GM21619 (cell line): ENCODE measurements around the gene EIF5A.

Source experiments
- ATAC-seq: cut with Tn5 transposase; IDR thresholded peaks from one replicate; pipeline ENCODE4 v1.9.1; 2021; ENCODE audit not compliant: unreplicated experiment

The EIF5A gene

GRCh38 chr17:7313088-7313889, 5.9 kb downstream of the EIF5A start:
- no peak for ATAC-seq

DNA sequence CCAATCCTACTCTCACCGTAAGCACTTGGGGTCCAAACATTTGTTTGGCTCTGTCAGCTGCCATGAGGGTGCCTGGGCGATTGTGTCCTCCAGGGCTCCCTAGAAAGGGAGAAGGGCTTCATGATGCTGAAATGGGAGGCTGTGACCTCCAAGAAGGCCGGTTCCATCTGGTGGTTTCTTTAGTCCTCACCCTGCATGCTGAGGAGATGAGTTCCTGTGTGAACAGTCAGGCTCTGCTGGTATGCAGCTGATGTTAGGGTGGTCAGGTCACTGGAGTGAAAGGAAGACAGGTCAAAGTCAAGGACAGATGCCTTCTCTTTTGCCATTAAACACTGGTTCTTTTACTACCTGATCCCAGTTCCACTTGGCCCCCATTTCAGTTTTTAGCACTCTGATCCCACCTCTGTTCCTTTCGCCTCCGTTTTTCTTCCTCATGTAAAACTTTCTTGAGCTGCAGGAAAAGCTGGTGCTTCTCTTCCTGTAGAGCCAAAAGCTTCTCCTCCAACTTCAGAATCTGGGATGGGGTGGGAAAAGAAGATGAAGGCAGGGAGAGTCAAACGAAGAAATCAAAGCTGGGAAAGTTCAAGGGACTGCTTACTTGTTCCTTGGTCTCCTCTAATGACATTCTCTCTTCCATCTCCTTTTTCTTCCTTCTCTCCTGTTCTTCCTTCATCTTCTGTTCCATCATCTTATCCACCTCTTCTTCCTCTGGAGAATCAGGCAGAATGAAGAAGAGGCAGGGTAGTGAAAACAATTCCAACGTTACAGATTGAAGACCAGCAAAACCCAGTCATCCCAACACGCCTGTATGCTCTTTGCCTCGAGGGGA, 6.7 kb downstream of the EIF5A start:
- ATAC-seq: no peak

- peak; percentile 72 for ATAC-seq
These were observed 7.5 kb downstream of the EIF5A start, which contains the start of gene GPS2 for GRCh38 chr17:7314719-7315569. GPS2 (minus strand) TSS chr17:7315360; CDS start chr17:7315052, 308 bp downstream.

- no peak for ATAC-seq
These were observed 8.3 kb downstream of the EIF5A start for GRCh38 chr17:7315570-7316235.

GRCh38 chr17:7317161-7317803, 9.9 kb downstream of the EIF5A start:
- no peak for ATAC-seq

DNA sequence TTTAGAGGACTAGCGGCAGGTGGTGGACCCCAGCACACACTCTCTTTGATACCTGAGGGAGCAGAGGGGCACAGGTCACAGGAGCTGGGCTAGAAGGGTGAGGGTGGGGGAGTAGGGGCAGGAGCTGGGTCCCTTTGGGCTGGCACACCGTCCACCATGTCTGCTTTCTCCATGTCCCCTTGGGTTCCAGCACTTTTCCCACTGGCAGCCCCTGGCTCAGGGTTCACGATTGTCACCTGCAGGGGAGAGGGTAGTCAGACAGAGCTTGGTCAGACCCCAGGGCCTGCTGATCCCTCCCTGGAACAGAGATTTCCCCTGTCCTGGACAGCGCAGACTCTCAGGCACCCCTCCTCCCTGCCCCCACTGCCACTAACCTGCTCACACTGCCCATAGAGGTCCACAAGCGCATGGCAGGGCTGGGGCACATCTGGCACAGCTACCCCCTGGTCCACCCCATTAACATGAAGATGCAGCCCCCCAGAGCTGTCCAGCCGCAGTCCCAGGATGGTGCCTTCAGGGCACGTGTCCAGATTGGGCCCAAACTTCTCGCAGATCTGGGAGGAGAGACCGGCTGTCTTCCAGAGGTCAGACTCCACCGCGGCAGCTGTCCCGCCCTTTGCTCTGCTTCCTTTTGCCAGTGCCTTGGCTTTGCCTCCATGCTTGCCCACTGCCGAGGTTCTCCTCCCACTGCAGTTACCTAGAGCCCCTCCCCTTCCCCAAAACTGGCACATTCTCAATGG, 10.9 kb downstream of the EIF5A start:
- no peak for ATAC-seq

DNA sequence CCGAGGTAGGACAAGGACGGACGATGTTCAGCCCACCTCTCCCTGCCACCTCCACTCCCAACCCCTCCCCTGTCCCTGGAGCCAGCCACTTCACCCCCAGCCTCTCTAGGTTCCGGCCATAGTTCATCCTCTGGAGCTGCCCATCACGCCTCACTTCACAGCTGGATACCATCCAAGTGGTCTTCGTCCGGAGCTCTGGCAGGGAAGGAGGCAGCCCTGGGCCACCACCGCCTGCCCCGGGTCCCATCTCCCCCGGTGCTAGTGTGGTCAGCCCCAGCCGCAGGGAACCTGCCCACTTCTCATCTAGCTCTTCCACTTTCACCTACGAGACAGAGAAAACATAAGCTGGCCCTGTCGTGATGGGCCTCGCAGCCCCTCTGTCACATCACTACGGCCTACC, 14.0 kb downstream of the EIF5A start:
- ATAC-seq: no peak

- no peak for ATAC-seq
These were observed 15.2 kb downstream of the EIF5A start for GRCh38 chr17:7322520-7323194.

DNA sequence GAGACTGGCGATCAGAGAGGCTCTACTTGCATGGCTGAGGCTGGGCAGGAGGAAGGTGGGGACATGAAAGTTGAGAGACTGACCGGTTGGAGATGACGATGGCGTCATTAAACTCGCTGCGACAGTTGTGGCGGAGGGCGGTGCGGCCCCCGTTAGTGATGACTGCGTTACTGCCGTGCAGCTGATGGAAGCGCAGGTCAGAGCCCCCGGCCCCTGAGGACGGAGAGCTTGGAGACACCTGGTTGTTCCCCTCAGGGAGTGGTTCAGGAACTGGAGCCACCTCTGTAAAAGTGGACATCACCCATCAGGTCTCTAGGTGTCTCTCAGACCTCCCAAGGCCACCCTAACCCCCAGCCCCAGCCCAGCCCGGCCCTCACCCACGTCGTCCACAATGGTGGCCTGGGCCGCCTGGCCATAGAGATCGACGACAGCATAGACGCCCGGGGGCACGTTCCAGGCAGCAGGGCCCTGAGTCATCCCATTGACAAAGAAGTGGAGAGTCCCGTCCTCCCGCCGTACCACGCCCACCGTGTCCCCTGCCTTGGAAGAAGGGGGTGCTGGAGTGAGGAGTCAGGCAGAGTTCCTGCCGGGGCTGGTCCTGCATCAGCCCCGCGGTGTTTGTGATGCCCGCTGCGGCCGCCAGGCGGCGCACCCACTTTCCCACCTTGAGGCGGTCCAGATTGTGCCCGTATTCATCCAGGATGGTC, 16.5 kb downstream of the EIF5A start:
- no peak for ATAC-seq

GRCh38 chr17:7324438-7324779, 17.0 kb downstream of the EIF5A start:
- ATAC-seq: no peak

- no peak for ATAC-seq
These were observed 17.7 kb downstream of the EIF5A start for GRCh38 chr17:7325031-7325528.

DNA sequence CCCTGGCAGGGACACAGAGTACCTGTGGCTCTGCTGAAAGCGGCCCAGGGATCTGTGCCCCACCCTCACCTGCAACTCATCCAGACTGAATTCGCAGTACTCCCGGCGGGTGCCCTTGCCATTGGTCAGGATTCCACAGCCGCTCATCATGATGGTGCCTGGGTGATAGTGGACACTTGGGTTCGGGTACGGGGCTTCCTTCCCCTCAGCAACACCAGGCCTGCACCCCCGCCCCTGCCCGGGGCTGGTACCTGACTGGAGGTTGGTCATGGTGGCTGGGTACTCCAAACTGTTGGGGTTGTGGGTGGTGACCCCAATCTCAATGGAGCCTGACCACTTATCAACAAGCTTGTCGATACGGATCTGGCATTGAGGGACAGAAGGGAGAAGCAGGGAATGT, 18.8 kb downstream of the EIF5A start:
- no peak for ATAC-seq

DNA sequence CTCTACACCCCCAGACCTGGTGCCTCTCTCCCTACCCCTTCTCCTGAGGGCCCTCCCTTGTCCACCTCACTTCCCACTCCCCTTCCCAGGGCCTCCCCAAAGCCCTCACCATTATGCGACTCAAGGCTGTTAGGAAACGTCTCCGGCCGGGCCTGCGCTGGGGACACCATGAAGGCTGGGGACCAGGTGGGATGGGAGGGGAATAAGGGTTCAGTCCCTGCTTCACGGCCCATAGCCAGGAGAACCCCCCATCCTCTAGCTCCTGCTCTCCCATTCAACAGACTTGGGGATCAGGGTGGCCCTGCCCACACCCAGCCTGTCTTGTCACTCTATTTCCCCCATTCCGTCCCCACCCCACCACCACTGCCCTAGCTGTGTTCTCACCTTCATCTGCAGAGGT, 19.6 kb downstream of the EIF5A start:
- no peak for ATAC-seq

DNA sequence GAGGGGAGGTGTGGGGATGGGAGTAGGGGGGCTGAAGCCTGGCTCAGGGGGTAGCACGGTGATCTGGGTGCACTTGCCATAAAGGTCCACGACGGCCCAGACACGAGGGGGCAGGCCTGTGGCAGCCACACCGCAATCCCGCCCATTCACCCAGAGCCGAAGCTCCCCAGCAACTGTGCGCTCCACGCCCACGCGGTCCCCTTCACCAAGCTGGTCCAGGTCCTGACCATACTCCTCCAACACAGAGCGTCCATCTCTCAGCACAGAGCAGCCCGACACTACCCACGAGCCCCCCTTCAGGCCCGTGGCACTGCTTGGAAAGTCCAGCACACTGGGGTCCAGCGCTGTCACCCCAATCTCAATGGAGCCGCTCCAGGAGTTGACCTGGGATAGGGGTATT, 20.1 kb downstream of the EIF5A start:
- no peak for ATAC-seq

DNA sequence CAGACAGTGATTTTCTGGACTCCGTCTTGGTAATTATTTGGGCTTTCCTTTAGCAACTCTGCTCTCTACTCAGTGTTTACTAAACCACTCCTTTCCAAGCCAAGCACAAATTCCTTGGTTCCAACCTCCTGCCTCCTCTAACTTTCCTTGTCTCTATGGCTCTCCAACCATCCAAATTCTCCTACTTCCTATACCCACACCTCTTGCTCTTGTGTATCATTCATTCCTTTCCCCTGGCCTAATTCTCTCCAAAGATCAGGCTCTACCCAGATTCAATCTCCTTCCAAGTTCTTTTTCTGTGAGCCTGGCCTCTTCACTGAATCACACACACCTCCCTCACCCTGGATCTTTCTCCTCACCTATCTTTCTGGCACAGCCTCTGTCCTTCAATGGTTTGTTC, 20.6 kb downstream of the EIF5A start:
- no peak for ATAC-seq

DNA sequence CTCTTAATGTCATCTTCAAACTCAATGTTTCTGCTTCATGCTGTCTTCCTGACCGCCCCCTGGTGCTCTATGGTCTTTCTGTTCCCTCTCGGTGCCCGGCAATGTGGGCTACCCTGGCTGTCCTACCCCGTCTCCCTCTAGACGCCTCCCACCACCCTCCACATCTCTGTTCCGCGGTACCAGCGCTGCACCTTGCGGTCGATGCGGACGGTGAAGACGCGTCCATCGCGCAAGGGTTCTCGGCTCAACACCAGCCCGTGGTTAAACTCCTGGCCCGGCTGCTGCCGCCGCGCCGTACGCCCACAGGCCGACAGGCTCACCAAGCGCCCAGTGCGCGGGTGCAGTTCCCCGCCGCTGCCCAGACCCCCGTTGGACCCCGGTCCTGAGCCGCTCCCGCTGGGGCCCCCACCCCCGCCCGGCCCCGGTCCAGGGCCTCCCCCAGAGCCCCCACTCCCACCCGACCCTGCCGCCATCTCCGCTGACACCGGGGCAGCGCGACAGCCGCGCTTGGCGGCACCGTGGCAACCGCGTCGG, 21.5 kb downstream of the EIF5A start, which contains the start of gene NEURL4:
TSS of gene NEURL4 (minus strand) at position 496 of the 534 bp plus-strand sequence. CDS start at position 473, 23 bp downstream.
- ATAC-seq: peak; percentile 17

- peak; percentile 41 for ATAC-seq
These were observed 22.1 kb downstream of the EIF5A start for GRCh38 chr17:7329374-7329996.
